DND-41 (cell line): ENCODE measurements around the gene THUMPD3.

Experiments used
- CTCF ChIP-seq: IDR thresholded peaks from 2 replicates; pipeline ENCODE4 v1.5.1; 2012; ENCODE audit warnings: borderline replicate concordance, low read length, moderate library complexity, mild to moderate bottlenecking; ENCODE audit not compliant: poor library complexity, severe bottlenecking; ENCODE audit errors: extremely low read depth
- EZH2 ChIP-seq: IDR thresholded peaks from 3 replicates; pipeline ENCODE4 v1.6.1; 2012; ENCODE audit warnings: borderline replicate concordance, low read depth, mild to moderate bottlenecking, moderate library complexity, low read length, inconsistent platforms; ENCODE audit not compliant: severe bottlenecking

- TF ChIP-seq EZH2 (no peak), CTCF (no peak)
These were observed 42.9 kb downstream of the THUMPD3 start for GRCh38 chr3:9405756-9406155.
